DMS114 treated with DMSO at 0.1 percent for 48 hours (cell line): ENCODE results near the gene SPIB.
"Not testable (repeated sequence)": the region's sequence is repeated elsewhere in the genome, so short reads cannot be mapped to it uniquely, and the experiment has no call there.

Experiments used
- DNase-seq: peaks from one replicate; lab custom pipeline; 2025; ENCODE audit not compliant: unreplicated experiment; lab: John Stamatoyannopoulos, UW

SPIB gene

DNA sequence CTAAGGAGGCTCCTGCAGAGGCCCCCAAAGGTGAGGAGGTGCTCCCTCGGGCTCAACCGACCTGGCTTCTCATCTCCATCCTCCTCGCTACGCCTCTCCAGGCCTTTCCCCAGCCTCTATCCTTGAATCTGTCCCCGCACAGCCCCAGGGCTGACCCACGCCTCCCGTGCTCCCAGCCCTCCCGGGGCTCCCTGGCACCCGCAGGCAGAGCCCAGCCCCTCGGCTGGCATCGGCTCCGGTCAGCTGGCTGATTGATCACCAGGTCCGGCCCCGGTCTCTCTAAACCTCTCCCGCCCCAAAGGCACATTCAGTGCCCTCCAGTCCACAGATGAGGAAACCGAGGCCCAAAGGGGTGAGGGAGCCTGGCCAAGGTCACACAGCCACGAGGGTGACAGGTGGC is 16.5 kb downstream of the SPIB start:
- no peak for DNase-seq

DNA sequence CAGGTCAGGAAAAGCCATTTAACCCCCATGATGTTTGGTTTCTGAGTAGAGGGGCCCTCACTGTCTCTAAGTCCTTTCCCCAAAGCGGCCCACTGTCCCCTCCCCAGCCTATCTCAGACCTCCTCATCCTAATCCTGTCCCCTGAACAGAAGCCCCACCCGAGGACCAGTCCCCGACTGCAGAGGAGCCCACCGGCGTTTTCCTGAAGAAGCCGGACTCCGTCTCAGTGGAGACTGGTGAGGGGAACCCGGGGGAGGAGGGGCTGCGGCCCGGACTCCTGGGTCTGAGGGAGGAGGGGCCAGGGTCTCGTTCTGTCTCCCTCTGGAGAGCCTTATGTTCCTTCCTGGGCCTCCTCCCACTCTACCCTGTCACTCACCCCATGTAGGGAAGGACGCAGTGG is 16.9 kb downstream of the SPIB start:
- DNase-seq: no peak

DNA sequence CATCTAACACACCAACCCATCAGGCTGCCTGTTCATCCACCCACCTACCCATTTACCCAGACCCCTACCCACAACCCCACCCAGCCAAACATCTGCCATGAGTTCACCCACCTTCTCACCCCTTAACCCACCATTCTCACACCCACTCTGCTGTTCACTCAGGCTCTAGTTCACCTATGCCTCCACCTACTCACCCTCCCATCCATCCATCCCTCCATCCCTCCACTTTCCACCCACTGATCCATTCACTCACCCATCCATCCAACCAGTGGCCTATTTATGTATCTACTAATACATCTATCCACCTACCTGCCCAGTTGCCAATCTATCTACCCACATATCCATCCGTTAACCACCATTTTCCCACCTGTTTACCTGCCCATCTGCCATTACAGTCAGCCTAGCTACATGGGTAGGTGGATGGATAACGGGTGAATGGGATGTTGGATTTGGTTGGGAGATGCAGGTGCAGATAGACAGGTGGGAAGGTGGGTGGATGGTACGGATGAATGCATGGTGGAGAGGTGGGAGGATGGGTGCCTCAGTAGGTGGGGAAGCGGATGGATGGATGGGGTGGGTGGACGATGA is 19.2 kb downstream of the SPIB start:
- no peak for DNase-seq

DNA sequence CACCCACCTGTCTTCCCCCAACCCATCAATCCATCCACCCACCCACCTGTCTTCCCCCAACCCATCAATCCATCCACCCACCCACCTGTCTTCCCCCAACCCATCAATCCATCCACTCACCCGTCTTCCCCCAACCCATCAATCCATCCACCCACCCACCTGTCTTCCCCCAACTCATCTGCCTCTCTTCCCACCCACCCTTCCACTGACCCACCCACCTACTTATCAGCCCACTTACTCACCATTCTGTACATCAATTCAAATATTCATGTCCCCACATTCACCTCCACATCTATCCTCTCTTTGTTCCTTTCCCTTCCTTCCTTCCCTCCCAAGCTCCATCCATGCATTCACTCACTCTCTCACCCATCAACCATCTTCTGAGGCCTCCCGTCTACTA is 20.4 kb downstream of the SPIB start:
- not testable (repeated sequence) for DNase-seq

DNA sequence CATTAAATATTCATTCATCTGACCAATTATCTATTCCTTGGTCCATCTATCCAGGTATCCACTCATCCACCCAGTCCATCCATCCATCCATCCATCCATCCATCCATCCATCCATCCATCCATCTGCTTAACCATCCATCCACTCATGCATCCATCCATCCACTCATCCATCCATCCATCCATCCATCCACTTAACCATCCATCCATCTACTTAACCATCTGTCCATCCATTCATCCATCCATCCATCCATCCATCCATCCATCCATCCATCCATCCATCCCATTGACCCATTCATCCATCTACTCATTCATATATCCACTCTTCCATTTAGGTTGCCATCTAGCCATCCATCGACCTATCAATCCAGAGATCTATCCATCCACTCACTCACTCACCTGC is 25.3 kb downstream of the SPIB start:
- DNase-seq: no peak

DNA sequence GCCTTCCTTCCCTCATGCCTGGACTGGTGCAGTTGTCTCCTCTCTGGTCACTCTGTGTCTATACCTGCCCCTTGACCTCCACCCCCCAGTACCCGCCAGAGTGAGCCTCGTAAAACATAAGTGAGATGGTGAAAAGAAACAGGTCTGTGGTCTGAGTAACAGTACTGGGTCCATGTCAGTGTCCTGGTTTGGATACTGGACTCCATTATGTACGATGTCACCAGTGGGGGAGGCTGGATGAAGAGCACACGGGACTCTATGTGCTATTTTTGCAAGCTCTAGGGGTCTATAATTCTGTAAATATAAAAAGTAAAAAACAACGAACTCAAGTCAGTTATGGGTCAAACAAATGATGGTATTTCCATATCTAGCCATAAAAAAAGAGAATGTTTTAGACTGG is 28.3 kb downstream of the SPIB start:
- no peak for DNase-seq

DNA sequence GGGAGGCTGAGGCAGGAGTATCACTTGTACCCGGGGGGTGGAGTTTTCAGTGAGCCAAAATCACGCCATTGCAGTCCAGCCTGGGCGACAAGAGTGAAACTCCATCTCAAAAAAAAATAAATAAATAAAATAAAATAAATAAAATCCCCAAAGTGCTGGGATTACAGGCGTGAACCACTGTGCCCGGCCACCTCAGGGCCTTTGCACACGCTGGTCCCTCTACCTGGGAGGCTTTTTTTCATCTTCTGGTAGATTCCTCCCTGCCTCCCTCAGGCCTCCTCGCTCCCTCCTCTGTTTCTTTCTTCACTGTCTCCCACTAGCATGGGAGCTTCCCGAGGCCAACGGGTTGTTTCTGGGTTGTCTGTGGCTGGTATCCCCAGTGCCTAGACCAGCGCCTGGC is 29.0 kb downstream of the SPIB start:
- DNase-seq: no peak

DNA sequence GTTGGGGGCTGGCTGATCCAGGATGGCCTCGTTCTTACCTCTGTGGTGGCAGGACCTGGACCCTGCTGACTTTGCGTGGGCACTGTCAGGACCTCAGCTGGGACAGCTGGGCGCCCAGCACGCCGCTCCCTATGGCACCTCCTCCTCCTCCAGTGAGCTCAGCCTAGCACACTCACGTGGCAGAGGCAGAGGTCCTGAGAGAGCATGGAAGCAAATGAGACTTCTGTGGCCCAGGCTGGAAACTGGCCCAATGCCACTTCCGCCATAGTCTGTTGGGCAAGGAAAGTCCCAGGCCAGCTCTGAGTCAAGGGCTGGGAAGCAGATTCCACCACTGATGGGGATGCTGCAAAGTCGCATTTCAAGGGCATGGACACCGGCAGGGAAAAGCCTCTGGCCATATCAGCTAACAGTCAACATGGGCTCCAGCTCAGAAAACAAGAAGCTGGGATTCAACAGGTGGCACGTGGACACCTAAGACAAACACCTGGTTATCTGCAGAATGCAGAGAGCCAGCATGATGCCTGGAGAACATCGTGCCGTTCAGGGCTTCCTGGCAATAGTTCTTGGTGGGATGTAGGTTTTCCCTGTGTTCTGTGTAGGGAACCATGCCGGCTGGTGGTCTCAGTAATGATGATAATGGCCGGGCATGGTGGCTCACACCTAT is 30.6 kb downstream of the SPIB start:
- no peak for DNase-seq

DNA sequence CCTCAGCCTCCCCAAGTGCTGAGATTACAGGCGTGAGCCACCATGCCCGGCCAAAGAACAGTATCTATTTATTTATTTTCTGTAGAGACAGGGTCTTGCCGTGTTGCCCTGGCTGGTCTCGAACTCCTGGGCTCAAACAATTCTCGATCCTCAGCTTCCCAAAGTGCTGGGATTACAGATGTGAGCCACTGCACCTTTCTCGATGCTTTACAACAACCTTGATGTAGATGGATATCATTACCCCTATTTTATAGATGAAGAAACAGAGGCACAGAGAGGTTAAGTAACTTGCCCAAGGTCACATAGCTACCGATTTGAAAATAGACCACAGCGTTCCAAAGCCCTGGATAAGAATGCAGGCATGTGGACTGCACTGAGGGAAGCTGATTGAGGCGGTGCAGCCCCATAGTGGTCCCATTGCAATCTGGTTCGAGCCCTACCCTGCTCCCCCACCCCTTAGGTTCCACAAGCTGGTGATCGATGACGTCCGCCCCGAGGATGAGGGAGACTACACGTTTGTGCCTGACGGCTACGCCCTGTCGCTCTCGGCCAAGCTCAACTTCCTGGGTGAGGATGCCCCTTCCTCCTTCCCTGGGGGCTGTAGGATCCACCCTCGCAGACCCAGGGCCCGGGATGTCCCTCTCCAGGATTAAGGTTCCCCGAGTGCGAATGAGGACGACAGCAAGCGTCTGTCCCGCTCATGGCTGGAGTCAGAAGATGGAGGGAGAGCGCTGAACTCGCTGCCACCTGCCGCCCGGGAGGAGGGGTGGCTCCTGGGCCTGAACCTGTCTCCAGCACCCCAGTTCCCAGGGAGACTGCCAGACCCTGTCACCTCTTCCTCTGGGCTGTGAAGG is 31.9 kb downstream of the SPIB start:
- no peak for DNase-seq

DNA sequence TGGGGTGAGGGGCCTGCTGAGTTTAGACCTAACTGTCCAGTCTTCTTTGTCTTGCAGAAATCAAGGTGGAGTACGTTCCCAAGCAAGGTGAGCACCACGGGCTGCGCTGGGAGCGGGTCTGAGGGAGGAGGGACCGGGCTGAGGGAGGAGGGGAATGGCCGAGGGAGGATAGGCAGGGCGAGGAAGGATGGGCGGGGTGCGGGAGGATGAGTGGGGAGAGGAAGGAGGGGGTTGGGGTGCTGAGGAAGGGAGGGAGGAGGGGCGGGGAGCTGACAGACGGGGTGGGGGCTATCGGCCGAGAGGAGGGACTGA is 32.4 kb downstream of the SPIB start:
- no peak for DNase-seq

DNA sequence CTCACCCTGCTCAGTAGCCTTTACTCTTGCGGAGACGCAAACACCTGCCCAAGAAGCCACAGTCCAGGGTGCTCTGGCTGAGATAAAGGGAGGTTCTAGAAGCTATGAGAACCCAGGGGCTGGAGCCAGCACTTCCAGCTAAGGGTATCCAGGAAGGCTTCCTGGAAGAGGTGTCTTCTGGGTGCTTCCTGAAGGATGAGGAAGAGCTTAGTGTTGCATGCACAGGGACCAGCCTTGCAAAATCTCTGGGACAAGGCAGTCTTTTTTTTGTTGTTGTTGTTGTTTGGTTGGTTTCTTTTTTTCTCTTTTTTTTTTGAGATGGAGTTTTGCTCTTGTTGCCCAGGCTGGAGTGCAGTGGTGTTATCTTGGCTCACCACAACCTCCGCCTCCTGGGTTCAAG is 34.5 kb downstream of the SPIB start:
- DNase-seq: no peak

DNA sequence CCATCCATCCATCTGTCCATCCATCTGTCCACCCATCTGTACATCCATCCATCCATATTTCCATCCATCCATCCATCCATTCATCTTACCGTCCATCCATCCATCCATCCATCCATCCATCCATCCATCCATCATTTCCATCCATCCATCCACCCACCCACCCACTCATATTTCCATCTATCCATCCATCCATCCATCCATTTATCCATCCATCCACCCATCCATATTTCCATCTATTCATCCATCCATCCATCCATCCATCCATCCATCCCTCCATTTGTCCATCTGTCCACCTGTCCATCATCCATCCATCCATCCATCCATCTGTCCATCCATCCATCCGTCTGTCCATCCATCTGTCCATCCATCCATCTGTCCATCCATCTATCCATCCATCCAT is 37.3 kb downstream of the SPIB start:
- no peak for DNase-seq

DNA sequence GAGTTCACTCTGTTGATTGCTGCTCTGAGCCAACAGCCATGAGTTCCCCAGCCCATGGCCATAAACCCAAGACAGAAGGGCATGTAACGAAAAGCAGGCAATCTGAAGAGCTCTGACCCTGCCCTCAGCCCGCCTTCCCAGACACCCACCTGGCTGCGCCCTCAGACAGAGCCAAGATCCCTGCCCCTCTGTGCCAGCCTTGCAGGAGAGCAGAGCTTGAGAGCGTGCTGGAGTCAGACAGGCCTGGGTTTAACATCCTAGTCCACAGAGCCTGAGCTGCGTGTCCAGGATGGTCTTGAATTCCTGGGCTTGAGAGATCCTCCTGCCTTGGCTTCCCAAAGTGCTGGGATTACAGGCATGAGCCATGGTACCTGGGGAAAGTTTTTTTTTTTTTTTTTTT is 38.6 kb downstream of the SPIB start:
- no peak for DNase-seq

DNA sequence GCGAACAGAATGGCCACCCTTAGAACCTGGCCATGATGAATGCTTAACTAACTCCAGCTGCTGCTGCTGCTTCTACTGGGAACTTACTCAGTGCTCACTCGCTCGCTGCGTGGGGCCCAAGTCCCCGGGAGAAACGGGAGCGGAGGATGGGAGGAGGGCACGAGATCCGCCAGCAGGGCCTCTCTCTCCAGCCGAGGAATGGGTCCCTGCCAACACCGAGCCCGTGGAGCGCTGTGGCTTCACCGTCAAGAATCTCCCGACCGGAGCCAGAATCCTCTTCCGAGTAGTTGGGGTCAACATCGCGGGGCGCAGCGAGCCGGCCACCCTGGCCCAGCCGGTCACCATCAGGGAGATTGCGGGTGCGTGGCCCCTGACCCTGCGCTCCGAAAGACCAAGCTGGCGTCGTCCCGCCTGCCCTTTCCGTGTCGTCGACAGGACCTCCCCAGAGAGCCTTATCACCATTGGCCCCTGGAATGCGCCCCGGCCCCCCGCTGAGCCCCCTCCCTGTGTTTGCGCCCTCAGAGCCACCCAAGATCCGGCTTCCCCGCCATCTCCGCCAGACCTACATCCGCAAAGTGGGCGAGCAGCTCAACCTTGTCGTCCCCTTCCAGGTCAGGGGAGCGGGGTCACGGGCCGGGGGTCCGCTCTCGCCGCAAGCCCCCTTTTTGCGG is 39.8 kb downstream of the SPIB start:
- no peak for DNase-seq

DNA sequence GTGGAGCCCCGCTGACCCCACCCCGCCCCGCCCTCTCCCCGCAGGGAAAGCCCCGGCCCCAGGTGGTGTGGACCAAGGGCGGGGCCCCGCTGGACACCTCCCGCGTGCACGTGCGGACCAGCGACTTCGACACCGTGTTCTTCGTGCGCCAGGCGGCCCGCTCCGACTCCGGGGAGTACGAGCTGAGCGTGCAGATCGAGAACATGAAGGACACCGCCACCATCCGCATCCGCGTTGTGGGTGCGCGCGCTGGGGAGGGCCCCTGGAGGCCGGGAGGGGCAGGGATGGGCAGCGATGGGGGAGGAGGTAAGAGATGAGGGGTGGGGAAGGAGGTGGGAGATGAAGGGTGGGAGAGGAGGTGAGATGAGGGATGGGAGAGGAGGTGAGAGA is 40.3 kb downstream of the SPIB start:
- DNase-seq: no peak

DNA sequence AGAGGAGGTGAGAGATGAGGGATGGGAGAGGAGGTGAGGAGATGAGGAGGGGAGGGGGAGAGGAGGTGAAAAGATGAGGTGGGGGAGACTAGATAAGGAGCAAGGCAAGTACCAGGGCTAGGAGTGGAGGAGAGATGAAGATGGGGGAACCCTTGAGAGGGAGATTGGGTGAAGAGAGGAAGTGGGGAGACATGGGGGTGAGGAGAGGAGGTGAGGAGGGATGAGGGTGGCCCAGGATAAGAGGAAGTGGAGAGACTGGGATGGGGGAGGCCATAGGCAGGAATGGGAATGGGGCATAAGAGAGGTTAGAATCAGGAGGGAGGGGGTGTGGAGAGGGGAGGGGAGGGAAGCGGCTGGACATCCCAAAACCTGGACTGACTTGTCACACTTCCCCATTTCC is 40.9 kb downstream of the SPIB start:
- DNase-seq: no peak

DNA sequence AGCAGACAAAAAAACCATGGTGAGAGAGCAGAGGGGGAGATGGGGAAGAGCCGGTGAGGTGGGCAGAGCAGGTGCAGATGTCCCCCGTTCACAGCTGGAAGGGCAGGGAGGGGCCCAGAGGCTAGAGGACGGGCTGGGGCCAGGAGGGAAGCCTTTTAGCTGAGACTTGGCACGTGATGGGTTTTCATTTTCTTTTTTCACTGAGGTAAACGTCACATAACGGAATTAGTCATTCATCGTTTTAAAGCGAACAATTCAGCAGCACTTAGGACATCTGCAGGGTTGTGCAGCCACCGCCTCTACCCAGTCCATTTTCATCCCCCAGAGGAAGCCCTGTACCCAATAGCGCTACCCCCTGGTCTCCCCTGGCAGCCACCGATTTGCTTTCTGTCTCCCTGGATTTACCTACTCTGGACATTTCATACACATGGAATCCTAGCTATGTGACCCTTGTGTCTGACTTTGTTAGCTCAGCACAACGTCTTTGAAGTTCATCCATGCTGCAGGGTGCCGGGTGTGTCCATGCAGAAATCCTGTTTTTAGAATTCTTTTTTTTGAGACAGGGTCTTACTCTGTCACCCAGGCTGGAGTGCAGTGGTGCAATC is 41.5 kb downstream of the SPIB start:
- DNase-seq: no peak

DNA sequence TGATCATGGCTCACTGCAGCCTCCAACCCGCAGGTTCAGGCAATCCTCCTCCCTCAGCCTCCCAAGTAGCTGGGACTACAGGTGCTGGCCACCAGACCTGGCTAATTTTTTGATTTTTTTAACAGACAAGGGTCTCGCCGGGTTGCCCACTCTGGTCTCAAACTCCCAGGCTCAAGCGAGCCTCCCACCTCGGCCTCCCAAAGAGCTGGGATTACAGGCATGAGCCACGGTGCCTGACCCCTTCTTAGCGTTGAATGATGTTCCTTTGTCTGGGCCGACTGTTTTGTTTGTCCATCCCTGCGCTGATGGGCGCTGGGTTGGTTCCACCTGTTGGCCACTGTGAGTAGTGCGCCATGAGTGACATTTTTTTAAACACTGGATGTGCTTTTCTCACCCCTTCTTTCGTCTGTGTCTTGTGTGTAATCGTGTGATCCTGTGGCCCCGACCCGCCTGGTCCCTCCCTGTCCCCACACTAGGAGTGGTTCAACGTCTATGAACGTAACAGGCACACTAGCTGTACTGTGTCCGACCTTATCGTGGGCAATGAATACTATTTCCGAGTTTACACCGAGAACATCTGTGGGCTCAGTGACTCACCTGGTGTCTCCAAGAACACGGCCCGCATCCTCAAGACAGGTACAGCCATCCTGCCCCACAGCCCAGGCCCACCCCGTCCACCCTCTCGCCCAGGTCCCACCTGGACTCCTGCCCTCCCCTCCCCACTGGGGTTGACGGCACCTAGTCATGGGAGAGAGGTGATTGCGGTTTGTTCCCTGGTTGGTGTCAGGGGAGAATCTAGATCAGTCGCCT is 42.5 kb downstream of the SPIB start:
- DNase-seq: peak; percentile 34

DNA sequence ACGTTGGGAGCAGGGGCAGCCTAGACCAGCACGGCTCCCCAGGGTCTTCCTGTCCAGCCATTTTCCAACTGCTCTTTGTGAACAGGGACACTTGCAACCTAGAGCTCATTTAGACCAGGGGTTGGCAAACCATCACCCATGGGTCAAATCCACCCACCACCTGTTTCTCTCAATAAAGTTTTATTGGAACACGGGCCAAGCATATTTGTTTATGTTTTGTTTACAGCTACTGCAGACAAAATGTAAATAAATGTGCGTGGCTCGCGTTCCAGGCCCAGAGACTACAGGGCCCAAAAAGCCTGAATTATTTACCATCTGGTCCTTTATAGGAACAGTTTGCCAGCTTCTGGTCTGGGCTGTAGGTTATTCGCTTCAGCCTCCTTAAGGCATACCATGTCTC is 44.2 kb downstream of the SPIB start:
- DNase-seq: no peak

DNA sequence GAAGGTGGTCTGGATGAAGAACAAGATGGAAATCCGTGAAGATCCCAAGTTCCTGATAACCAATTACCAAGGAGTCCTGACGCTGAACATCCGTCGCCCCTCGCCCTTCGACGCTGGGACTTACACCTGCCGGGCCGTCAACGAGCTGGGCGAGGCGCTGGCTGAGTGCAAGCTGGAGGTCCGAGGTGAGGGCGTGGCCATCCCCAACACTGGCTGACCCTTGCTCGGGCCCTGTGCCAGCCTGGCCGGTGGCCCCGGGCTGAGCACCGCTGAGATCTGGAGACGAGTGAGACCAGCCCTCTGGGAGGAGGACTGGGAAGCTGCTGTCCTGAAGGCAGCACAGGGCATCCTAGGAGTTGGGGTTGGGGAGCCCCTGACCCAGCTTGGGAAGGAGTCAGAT is 45.6 kb downstream of the SPIB start:
- no peak for DNase-seq

DNA sequence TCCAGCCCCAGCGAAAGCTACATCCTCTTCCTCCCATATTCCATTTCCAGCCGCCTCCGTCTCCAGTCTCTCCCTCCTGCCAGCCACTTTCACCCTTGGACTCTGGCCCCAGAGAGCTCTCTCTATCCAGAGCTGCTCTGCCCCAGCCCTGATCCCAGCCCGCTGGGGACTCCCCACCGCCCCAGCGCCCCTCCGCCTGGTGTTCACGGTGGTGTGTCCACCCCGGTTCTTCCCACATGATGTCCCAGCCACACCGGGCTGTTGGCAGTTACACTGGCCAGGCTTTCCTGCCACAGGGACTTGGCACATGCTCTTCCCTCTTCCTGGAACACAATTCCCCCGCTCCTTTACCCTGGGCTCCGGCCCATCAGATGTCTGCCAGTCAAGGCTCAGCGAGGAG is 46.3 kb downstream of the SPIB start:
- no peak for DNase-seq
